Epithelial cell of proximal tubule (primary cell): ENCODE data around the gene TMEM212. TPM values are rescaled to one million over a fixed set of nuclear protein-coding genes. Genes with fewer than 3 reads are reported as not detected.
"Not testable (repeated sequence)": the region's sequence is repeated elsewhere in the genome, so short reads cannot be mapped to it uniquely, and the experiment has no call there.

Source experiments
- DNase-seq: peaks from one replicate; pipeline ENCODE4 v3.0.0-alpha.2; 2011; ENCODE audit warnings: low read depth
- H3K4me3 ChIP-seq: 2 replicates; pipeline ENCODE4 v1.5.1; 2011; ENCODE audit warnings: low read depth, mild to moderate bottlenecking, low read length
- total RNA-seq: library from RNA; depleted of rRNA; stranded (reverse); fragments of >200 nt; gene quantifications from 2 replicates; pipeline ENCODE4 v1.2.3, GENCODE V29; 2015
- TF ChIP-seq, protein P1 (sequence below): conservative IDR thresholded peaks from 2 replicates; pipeline ENCODE4 v1.5.1; 2012; ENCODE audit warnings: low read depth, mild to moderate bottlenecking, low read length

The TMEM212 gene
- total RNA-seq, 1 donor from 2014 or later = not detected

DNA sequence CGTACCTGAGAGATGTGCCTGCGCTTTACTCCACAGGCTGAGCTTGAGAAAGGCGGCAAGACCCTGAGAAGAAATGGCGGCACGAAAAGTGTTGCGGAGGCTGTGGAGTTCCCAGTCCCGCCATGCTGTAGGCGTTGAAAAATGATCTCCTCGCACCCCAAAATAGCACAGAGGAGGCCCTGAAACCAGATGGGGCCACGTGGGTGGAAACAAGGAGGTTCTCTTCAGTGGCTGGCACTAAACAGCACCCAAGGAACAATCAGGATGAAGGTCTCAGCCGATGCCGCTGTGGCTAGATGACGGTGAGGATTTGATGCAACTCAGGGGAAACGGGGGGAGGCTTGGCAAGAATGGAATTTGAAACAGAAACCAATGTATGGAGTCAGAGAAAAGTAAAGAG, 57.3 kb downstream of the TMEM212 start:
- TF ChIP-seq, protein P1, sequence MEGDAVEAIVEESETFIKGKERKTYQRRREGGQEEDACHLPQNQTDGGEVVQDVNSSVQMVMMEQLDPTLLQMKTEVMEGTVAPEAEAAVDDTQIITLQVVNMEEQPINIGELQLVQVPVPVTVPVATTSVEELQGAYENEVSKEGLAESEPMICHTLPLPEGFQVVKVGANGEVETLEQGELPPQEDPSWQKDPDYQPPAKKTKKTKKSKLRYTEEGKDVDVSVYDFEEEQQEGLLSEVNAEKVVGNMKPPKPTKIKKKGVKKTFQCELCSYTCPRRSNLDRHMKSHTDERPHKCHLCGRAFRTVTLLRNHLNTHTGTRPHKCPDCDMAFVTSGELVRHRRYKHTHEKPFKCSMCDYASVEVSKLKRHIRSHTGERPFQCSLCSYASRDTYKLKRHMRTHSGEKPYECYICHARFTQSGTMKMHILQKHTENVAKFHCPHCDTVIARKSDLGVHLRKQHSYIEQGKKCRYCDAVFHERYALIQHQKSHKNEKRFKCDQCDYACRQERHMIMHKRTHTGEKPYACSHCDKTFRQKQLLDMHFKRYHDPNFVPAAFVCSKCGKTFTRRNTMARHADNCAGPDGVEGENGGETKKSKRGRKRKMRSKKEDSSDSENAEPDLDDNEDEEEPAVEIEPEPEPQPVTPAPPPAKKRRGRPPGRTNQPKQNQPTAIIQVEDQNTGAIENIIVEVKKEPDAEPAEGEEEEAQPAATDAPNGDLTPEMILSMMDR = no peak
- no peak for DNase-seq
- H3K4me3 ChIP-seq = no peak overlapping the region

DNA sequence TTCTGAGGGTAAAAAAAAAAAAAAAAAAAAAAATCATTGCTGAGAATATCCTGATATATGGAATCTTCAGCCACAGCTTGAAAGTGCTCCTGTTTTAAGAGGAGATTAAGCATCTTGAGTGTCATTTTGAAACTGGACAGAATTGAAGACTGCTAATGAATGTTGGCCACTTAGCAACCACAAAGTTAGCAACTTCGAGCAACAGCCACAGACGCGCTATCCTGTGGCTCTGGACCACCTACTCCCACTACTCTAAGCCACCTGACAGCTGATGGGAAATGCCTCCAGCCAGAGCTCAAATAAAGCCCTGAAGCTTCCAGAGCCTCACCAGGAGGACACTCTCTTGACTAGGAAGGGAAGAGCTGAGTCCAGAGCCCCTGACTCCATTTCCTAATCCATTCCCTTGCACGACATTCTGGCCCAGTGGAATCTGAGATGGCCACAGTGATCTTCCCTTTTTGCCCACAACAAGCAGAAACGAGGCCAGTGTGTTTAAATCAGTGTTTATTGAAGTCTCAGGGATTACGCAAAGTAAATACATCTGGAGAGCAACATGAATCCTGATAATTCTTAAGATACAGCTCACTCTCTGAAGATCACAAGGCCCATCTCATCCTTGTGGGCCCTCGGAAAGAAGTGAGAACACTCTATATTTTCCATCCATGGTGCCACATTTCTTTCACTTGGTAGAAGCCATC, 58.6 kb downstream of the TMEM212 start:
- no peak overlapping the region for H3K4me3 ChIP-seq
- TF ChIP-seq, protein P1 = no peak
- DNase-seq = no peak

DNA sequence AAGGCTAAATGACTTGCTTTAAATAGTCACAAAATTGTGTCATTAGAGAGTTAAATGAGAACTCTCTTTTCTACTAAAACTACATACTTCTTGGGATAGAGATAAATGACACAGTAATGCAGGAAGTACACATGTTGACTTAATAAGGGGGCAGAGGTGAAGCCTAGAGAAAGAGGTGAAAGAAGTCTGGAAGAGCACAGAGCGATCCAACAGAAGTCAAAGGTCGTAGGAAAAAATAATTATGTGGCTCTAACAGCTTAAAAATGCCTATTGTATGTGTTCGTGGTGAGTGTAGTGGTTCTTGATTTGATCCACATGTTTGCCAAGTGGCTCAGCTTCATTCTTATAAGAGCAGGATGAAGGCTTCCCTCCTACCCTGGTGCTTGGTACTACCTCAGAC, 61.7 kb downstream of the TMEM212 start:
- DNase-seq = no peak
- H3K4me3 ChIP-seq = no peak overlapping the region
- TF ChIP-seq, protein P1 = no peak

DNA sequence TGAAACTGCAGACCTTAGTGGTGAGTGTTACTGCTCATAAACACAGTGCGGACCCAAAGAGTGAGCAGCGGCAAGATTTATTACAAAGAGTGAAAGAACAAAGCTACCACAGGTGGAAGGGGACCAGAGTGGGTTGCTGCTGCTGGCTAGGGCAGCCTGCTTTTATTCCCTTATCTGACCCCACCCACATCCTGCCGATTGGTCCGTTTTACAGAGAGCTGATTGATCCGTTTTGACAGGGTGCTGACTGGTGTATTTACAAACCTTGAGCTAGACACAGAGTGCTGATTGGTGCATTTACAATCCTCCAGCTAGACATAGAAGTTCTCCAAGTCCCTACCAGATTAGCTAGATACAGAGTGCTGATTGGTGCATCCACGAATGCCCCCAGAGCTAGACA, 63.4 kb downstream of the TMEM212 start:
- not testable (repeated sequence) for DNase-seq, H3K4me3 ChIP-seq

DNA sequence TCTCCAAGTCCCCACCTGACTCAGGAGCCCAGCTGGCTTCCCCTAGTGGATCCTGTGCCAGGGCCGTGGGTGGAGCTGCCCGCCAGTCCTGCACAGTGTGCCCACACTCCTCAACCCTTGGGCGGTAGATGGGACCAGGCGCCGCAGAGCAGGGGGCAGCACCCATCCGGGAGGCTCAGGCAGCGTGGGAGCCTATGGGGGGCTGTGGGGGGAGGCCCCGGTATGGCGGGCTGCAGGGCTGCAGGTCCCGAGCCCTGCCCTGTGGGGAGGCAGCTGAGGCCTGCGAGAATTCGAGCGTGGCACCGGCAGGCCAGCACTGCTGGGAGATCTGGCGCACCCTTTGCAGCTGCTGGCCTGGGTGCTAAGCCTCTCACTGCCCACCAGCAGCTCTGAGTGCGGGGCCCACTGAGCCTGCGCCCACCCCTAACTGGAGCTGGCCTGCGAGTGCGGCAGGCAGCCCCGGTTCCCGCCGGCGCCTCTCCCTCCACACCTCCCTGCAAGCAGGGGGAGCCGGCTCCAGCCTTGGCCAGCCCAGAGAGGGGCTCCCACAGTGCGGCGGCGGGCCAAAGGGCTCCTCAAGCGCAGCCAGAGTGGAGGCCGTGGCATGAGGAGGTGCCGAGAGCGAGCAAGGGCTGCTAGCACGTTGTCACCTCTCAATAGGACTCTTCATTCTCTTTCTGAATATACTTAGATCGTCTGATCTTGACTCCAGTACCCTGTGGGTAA, 64.0 kb downstream of the TMEM212 start:
- TF ChIP-seq, protein P1 = no peak
- DNase-seq = no peak
- H3K4me3 ChIP-seq = no peak overlapping the region

DNA sequence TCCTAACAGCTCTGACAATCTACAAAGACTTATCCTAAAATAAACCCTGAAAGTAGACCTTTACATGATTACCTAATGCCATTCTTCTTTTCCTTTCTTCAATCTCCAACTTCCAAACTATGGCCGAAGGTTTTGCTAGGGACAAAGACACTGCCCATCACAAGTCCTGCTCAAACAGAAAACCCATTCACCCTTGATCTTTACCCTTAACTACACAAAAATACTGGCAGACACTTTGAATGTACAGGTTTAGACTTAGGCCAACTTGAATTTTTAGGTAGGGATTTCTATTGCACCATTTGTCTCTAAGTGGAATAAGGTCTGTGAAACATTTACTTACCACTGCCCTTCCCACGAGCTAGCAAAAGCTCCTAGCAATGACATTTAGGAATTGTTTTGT, 64.6 kb downstream of the TMEM212 start:
- DNase-seq = no peak
- H3K4me3 ChIP-seq = no peak overlapping the region
- TF ChIP-seq, protein P1 = no peak

DNA sequence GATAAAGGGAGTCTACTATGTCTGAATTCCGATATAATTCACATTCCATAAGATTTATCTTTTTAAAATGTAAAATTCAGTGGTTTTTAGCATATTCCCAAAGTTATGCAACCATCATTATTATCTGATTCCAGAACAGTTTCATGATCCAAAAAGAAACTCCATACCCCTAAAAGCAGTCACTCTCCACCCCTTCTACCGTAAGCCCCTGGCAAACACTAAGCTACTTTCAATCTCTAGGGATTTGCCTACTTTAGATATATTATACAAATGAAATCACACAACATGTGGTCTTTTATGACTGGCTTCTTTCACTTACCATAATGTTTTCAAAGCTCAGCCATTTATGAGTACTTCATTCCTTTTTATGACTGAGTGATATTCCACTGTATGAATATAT, 65.6 kb downstream of the TMEM212 start:
- no peak overlapping the region for H3K4me3 ChIP-seq
- TF ChIP-seq, protein P1 = no peak

More for the DNA sequence above, 65.6 kb downstream of the TMEM212 start:
- DNase-seq = no peak

Other genes with a start within 250 kb of the TMEM212 start
- 5.1 and 9.0 TPM in 2 replicates for gene PLD1, start 32.9 kb upstream of the TMEM212 start, total RNA-seq
- gene FNDC3B, start 196.2 kb downstream of the TMEM212 start, total RNA-seq = 31.9 and 37.3 TPM in 2 replicates